Keratinocyte (primary cell): ENCODE data around the gene FCSK. TPM values are rescaled to one million over a fixed set of nuclear protein-coding genes. Genes with fewer than 3 reads are reported as not detected.
"Not testable (repeated sequence)": the region's sequence is repeated elsewhere in the genome, so short reads cannot be mapped to it uniquely, and the experiment has no call there.

ENCODE experiments used
- DNase-seq: peaks from one replicate; pipeline ENCODE4 v3.0.0-alpha.2; 2011; ENCODE audit warnings: low read depth, missing footprints, low spot score
- FAIRE-seq: peaks from 2 replicates; lab custom pipeline; 2011; peaks lifted over from hg19 to GRCh38; lab: Jason Lieb, UNC
- H2AFZ ChIP-seq: 2 replicates; pipeline ENCODE4 v1.6.0; 2012; ENCODE audit warnings: low read length, control low read depth, inconsistent platforms; ENCODE audit not compliant: control insufficient read depth
- H3K27ac ChIP-seq: 2 replicates; pipeline ENCODE4 v1.5.1; 2011; ENCODE audit warnings: low read length; ENCODE audit not compliant: control insufficient read depth, insufficient read depth
- H3K27me3 ChIP-seq: 3 replicates; pipeline ENCODE4 v1.6.0; 2011; ENCODE audit warnings: low read length; ENCODE audit not compliant: control insufficient read depth, insufficient read depth; ENCODE audit errors: extremely low read depth
- H3K36me3 ChIP-seq, 2 experiments: 2 replicates in 1 of 2; 3 replicates in 1 of 2; pipeline ENCODE4 v1.5.1; 2011; ENCODE audit warnings: low read length in 2 of 2, mild to moderate bottlenecking in 1 of 2; ENCODE audit not compliant: control insufficient read depth in 2 of 2, insufficient read depth in 2 of 2; ENCODE audit errors: extremely low read depth in 1 of 2
- H3K4me1 ChIP-seq: 3 replicates; pipeline ENCODE4 v1.5.1; 2011; ENCODE audit warnings: low read length; ENCODE audit not compliant: control insufficient read depth, insufficient read depth; ENCODE audit errors: extremely low read depth
- H3K4me2 ChIP-seq: 3 replicates; pipeline ENCODE4 v1.6.0; 2011; ENCODE audit warnings: low read depth, low read length; ENCODE audit not compliant: control insufficient read depth, insufficient read depth; ENCODE audit errors: extremely low read depth
- H3K4me3 ChIP-seq, 3 experiments: fragments of 200-600 bp in 1 of 3; sonication (generic) in 1 of 3; 2 replicates in 2 of 3; 3 replicates in 1 of 3; pipeline ENCODE4 v1.5.1; 2011 to 2016; ENCODE audit warnings: low read length in 3 of 3, mild to moderate bottlenecking in 3 of 3, control low read depth in 2 of 3, inconsistent platforms in 1 of 3, low read depth in 1 of 3, mixed read lengths in 1 of 3, mixed run types in 1 of 3, moderate library complexity in 1 of 3; ENCODE audit not compliant: control insufficient read depth in 2 of 3, insufficient read depth in 2 of 3; ENCODE audit errors: extremely low read depth in 1 of 3
- H3K79me2 ChIP-seq: 2 replicates; pipeline ENCODE4 v1.6.0; 2012; ENCODE audit warnings: low read length; ENCODE audit not compliant: control insufficient read depth, insufficient read depth
- H3K9ac ChIP-seq: 3 replicates; pipeline ENCODE4 v1.6.0; 2011; ENCODE audit warnings: low read length; ENCODE audit not compliant: control insufficient read depth, insufficient read depth; ENCODE audit errors: extremely low read depth
- H3K9me1 ChIP-seq: 3 replicates; pipeline ENCODE4 v1.6.0; 2011; ENCODE audit warnings: low read length; ENCODE audit not compliant: control insufficient read depth, insufficient read depth; ENCODE audit errors: extremely low read depth
- H3K9me3 ChIP-seq: 2 replicates; pipeline ENCODE4 v1.5.1; 2012; ENCODE audit warnings: low read depth, low read length; ENCODE audit not compliant: control insufficient read depth
- H4K20me1 ChIP-seq: 3 replicates; pipeline ENCODE4 v1.6.0; 2011; ENCODE audit warnings: low read length; ENCODE audit not compliant: control insufficient read depth, insufficient read depth; ENCODE audit errors: extremely low read depth
- CTCF ChIP-seq, 3 experiments: IDR thresholded peaks in 1 of 3; conservative IDR thresholded peaks in 1 of 3; optimal IDR thresholded peaks in 1 of 3; 2 replicates in 2 of 3; 3 replicates in 1 of 3; pipeline versions ENCODE3 to v1.5.1; 2011; ENCODE audit warnings: low read length in 3 of 3, mild to moderate bottlenecking in 3 of 3, moderate library complexity in 2 of 3, control low read depth in 1 of 3, inconsistent platforms in 1 of 3; ENCODE audit not compliant: insufficient read depth in 2 of 3; ENCODE audit errors: extremely low read depth in 1 of 3
- EZH2 ChIP-seq: IDR thresholded peaks from one replicate; pipeline ENCODE4 v1.6.1; 2012; ENCODE audit warnings: inconsistent platforms, mild to moderate bottlenecking, low read length, moderate library complexity
- dilution Hi-C: fragments of 300-500 bp; cut with MboI; formaldehyde crosslinking; loops from one replicate; pipeline ENCODE4 v1.7.0; 2020; ENCODE audit warnings: low sequenced_read_pairs; ENCODE audit not compliant: extremely low pct_ligation_motif_present
- polyA plus RNA-seq, 5 experiments: library from polyadenylated mRNA; depleted of rRNA in 3 of 5; stranded (reverse) in 3 of 5; stranded (forward) in 1 of 5; unstranded in 1 of 5; fragments of >200 nt; gene quantifications; 1 replicate in 1 of 5; 2 replicates in 3 of 5; 3 replicates in 1 of 5; pipeline versions ENCODE4 v1.2.1 to v1.2.3, GENCODE V29; 2011 to 2012; ENCODE audit warnings: missing spikeins in 2 of 5, low read depth in 1 of 5, low replicate concordance in 1 of 5

The FCSK gene
- polyA plus RNA-seq, 1 donor (not counting 4 experiments of a cell fraction or from before 2014, with no cell fraction given): 6.5 TPM

- DNase-seq: no peak
- dilution Hi-C loops: no loop called here
- no peak overlapping the region for H3K27ac ChIP-seq
Observed at GRCh38 chr16:70448075-70448474, 6.3 kb upstream of the FCSK start.

GRCh38 chr16:70450142-70451003, 4.0 kb upstream of the FCSK start:
- dilution Hi-C loops, H3K4me2 ChIP-seq, H3K27ac ChIP-seq, H3K9me3 ChIP-seq, H3K79me2 ChIP-seq, H3K9ac ChIP-seq, H3K4me3 ChIP-seq, H3K9me1 ChIP-seq, H3K36me3 ChIP-seq, H3K4me1 ChIP-seq, H4K20me1 ChIP-seq, H3K27me3 ChIP-seq, DNase-seq, FAIRE-seq, H2AFZ ChIP-seq: not testable (repeated sequence)

More at GRCh38 chr16:70448075-70448474, 6.3 kb upstream of the FCSK start:
- no peak overlapping the region for H3K9ac ChIP-seq
- TF ChIP-seq CTCF (optimal IDR thresholded peaks at IDR 0.05 in 1 of 3, IDR thresholded peaks at IDR 0.05 in 1 of 3, conservative IDR thresholded peaks at IDR 0.05 in 1 of 3; ENCODE audit: extremely low read depth in 1 of 3, insufficient read depth in 2 of 3, low read length in 3 of 3) (no peak), EZH2 (no peak)
- H3K79me2 ChIP-seq: no peaks in the 10 kb centered on the region
- no peaks in the 10 kb centered on the region for H3K9me3 ChIP-seq
- H2AFZ ChIP-seq: no peak overlapping the region
- H4K20me1 ChIP-seq: no peaks in the 10 kb centered on the region
- H3K36me3 ChIP-seq: no peaks in the 10 kb centered on the region
- no peaks in the 10 kb centered on the region for H3K9me1 ChIP-seq
- no peaks in the 10 kb centered on the region for H3K27me3 ChIP-seq
- H3K4me2 ChIP-seq: no peak overlapping the region
- no peaks in the 10 kb centered on the region for H3K4me1 ChIP-seq
- FAIRE-seq: no peak
- H3K4me3 ChIP-seq: no peak overlapping the region

GRCh38 chr16:70451004-70451340, 3.4 kb upstream of the FCSK start:
- DNase-seq, H3K9me3 ChIP-seq, dilution Hi-C loops, H3K9ac ChIP-seq, H3K27ac ChIP-seq, H3K4me2 ChIP-seq, H3K9me1 ChIP-seq, H3K36me3 ChIP-seq, H2AFZ ChIP-seq, H3K79me2 ChIP-seq, H3K4me3 ChIP-seq, H3K27me3 ChIP-seq, H3K4me1 ChIP-seq, FAIRE-seq, H4K20me1 ChIP-seq: not testable (repeated sequence)
